ENCODE measurements around the gene ZNF493. TPM values are rescaled to one million over a fixed set of nuclear protein-coding genes. Genes with fewer than 3 reads are reported as not detected.

ZNF493 gene
- total and polyA plus RNA-seq, 2 donors (not counting 3 experiments of a cell fraction or from before 2014, with no cell fraction given) = 2.4 to 8.0 TPM

GRCh38 chr19:21383980-21384582 is 12.9 kb upstream of the ZNF493 start:
- no peaks in the 10 kb centered on the region for H4K20me1 ChIP-seq (replicated peaks; ENCODE audit: control insufficient read depth, extremely low read depth, insufficient read depth, low read length)
- dilution Hi-C loops (cut with MboI; ENCODE audit: extremely low pct_ligation_motif_present, low sequenced_read_pairs) = no loop called here
- no peaks in the 10 kb centered on the region for H3K79me2 ChIP-seq (ENCODE audit: control insufficient read depth, insufficient read depth, low read length)
- H3K9me3 ChIP-seq (replicated peaks; ENCODE audit: control insufficient read depth, insufficient read depth, low read length) = peaks cover 2% of the 10 kb centered on the region
- no peaks in the 10 kb centered on the region for H3K4me1 ChIP-seq (ENCODE audit: control insufficient read depth, extremely low read depth, insufficient read depth, low read length)
- H3K4me3 ChIP-seq (replicated peaks in 1 of 3; ENCODE audit: insufficient read depth in 1 of 3, low read depth in 1 of 3, low read length in 3 of 3) = no peak overlapping the region
- H3K4me2 ChIP-seq (ENCODE audit: insufficient read depth, low read length) = no peak overlapping the region
- ChIA-PET CTCF (no interaction called here), POLR2A (no interaction called here)
- no peak overlapping the region for H3K9ac ChIP-seq (replicated peaks; ENCODE audit: extremely low read depth, insufficient read depth, low read length)
- DNase-seq (ENCODE audit: low read depth, low spot score) (no peak), FAIRE-seq (no peak)
- H3K9me1 ChIP-seq (replicated peaks; ENCODE audit: control insufficient read depth, extremely low read depth, insufficient read depth, low read length) = no peaks in the 10 kb centered on the region
- H3K36me3 ChIP-seq (ENCODE audit: control insufficient read depth in 2 of 2, extremely low read depth in 1 of 2, insufficient read depth in 2 of 2, low read length in 2 of 2) = no peaks in the 10 kb centered on the region
- intact Hi-C loops (cut with micrococcal nuclease) = no loop called here
- no peak overlapping the region for H3K27ac ChIP-seq (ENCODE audit: insufficient read depth, low read depth, low read length)
- no TSS peak for BruUV-seq (replicated peaks)
- H3K27me3 ChIP-seq (ENCODE audit: control insufficient read depth in 2 of 2, insufficient read depth in 2 of 2, low read length in 2 of 2) = no peaks in the 10 kb centered on the region
- H2AFZ ChIP-seq (ENCODE audit: low read depth, low read length) = no peak overlapping the region
- TF ChIP-seq, protein P1, sequence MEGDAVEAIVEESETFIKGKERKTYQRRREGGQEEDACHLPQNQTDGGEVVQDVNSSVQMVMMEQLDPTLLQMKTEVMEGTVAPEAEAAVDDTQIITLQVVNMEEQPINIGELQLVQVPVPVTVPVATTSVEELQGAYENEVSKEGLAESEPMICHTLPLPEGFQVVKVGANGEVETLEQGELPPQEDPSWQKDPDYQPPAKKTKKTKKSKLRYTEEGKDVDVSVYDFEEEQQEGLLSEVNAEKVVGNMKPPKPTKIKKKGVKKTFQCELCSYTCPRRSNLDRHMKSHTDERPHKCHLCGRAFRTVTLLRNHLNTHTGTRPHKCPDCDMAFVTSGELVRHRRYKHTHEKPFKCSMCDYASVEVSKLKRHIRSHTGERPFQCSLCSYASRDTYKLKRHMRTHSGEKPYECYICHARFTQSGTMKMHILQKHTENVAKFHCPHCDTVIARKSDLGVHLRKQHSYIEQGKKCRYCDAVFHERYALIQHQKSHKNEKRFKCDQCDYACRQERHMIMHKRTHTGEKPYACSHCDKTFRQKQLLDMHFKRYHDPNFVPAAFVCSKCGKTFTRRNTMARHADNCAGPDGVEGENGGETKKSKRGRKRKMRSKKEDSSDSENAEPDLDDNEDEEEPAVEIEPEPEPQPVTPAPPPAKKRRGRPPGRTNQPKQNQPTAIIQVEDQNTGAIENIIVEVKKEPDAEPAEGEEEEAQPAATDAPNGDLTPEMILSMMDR (IDR thresholded peaks at IDR 0.05; ENCODE audit: extremely low read depth in 1 of 2, insufficient read depth in 1 of 2, low read depth in 1 of 2, low read length in 2 of 2) = no peak
- TF ChIP-seq JUN (IDR thresholded peaks at IDR 0.05; ENCODE audit: borderline replicate concordance, insufficient read depth, insufficient read length, low read depth) (no peak), FOS (IDR thresholded peaks at IDR 0.05; ENCODE audit: borderline replicate concordance, insufficient read depth, low read length) (no peak), EZH2 (IDR thresholded peaks at IDR 0.05; ENCODE audit: borderline replicate concordance, low read depth, low read length, severe bottlenecking) (no peak), GATA2 (IDR thresholded peaks at IDR 0.05; ENCODE audit: insufficient read depth, insufficient read length, low read depth, low read length) (no peak), POLR2A (IDR thresholded peaks at IDR 0.05; ENCODE audit: low read depth, low read length) (no peak), POLR2AphosphoS5 (IDR thresholded peaks at IDR 0.05; ENCODE audit: insufficient read depth, low read depth, low read length) (no peak), MYC (IDR thresholded peaks at IDR 0.05; ENCODE audit: low read depth, low read length) (no peak)
- TF ChIP-seq, protein P2, sequence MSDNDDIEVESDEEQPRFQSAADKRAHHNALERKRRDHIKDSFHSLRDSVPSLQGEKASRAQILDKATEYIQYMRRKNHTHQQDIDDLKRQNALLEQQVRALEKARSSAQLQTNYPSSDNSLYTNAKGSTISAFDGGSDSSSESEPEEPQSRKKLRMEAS (IDR thresholded peaks at IDR 0.05; ENCODE audit: insufficient read depth, insufficient read length) = no peak

All from endothelial cell of umbilical vein (primary cell).